GM19328 (cell line): ENCODE measurements around the gene FAXC.
A peak's percentile ranks its signal among the peaks of the same experiment; 100 is the strongest.

Experiments used
- ATAC-seq: cut with Tn5 transposase; IDR thresholded peaks from one replicate; pipeline ENCODE4 v1.9.1; 2021; ENCODE audit warnings: mild to moderate bottlenecking, moderate library complexity; ENCODE audit not compliant: unreplicated experiment

FAXC gene

DNA sequence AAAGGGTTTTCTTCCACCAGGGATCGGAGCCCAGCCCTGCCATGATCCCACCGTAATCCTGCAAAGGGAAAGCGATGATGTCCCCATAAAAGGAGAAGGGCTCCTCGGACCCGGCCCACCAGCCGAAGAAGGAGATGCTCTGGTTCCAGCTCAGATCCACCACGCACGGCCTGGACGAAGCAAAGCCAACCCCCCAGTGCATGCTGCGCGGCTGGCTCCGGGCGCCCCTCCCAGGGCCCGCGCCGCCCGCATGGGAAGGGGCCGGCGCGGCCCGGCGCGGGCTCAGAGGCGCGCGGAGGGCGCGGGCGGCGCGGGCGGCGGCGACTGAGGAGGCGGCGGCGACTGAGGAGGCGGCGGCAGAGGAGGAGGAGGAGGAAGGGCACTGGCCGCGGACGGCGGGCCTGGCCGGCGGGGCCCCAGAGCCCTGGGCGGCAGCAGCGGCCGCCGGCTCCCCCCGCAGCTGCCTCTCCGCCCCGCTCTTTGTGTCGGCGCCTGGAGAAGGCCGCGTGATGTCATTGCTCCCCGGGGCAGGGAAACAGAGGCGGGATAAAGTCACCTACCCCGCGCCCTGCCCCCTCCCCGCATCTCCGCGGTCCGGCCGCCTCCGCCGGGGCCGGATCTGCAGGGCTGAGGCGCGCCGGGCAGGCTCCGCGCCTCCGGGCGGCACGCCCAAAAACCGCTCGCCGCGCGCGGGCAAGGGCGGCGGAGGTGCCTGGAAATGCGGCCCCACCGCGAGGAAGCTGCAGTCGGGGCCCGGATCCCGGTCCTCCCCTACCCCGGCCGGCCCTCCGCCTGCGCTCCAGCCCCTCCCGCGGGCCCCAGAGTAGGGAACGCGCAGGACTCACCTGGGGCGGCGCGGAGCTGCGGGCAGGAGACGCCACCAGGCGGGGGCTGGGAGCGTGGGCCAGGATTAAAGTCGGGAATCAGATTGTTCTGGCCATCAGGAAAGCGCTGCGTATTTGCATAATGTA lies at the start of gene FAXC:
Gene FAXC (minus strand): TSS at position 504 of the 971 bp plus-strand sequence. CDS start 302 bp downstream, at position 202.
- ATAC-seq, result peak; percentile 48

DNA sequence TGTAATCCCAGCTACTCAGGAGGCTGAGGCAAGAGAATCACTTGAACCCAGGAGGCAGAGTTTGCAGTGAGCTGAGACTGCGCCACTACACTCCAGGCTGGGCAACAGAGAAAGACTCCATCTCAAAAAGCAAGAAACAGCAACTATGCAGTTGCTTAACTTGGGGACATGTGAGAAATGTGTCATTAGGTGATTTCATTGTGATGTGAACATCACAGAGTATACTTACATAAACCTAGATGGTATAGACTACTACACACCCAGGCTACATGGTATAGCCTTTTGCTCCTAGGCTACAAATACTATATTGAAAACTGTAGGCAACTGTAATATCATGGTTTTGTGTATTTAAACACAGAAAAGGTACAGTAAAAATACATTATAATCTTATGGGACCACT lies 47.8 kb upstream of the FAXC start:
- ATAC-seq, result no peak

- ATAC-seq, result peak; percentile 64
Observed at GRCh38 chr6:99393698-99394531, 44.4 kb upstream of the FAXC start, which contains the start of gene COQ3. Gene COQ3, minus strand, starts transcription at chr6:99394195. Its CDS starts 16 bp downstream, at chr6:99394179.

GRCh38 chr6:99393366-99393697 lies 43.9 kb upstream of the FAXC start:
- peak; percentile 27 for ATAC-seq

GRCh38 chr6:99390896-99391295 lies 41.4 kb upstream of the FAXC start:
- ATAC-seq, result no peak

DNA sequence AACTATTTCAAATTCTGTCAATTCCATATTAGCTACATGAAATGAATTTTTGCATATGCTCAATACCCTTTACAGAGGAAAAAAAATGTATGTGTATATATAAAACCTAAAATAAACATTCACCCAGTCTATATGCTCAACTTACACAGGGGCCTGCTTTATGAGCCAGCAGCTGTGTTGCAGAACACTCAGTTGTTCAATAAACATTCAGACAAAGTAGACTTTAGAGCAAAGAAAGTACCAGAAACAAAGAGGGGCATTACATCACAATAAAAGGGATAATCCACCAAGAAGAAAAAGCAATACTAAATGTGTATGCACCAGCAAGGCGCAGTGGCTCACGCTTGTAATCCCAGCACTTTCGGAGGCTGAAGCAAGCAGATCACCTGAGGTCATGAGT lies 35.0 kb upstream of the FAXC start:
- ATAC-seq, result no peak

GRCh38 chr6:99378636-99379035 lies 29.2 kb upstream of the FAXC start:
- no peak for ATAC-seq

GRCh38 chr6:99369533-99369932 lies 20.1 kb upstream of the FAXC start:
- ATAC-seq, result no peak

GRCh38 chr6:99366852-99367251 lies 17.4 kb upstream of the FAXC start:
- no peak for ATAC-seq

- peak; percentile 72 for ATAC-seq
Observed at GRCh38 chr6:99364026-99364425, 14.6 kb upstream of the FAXC start.

DNA sequence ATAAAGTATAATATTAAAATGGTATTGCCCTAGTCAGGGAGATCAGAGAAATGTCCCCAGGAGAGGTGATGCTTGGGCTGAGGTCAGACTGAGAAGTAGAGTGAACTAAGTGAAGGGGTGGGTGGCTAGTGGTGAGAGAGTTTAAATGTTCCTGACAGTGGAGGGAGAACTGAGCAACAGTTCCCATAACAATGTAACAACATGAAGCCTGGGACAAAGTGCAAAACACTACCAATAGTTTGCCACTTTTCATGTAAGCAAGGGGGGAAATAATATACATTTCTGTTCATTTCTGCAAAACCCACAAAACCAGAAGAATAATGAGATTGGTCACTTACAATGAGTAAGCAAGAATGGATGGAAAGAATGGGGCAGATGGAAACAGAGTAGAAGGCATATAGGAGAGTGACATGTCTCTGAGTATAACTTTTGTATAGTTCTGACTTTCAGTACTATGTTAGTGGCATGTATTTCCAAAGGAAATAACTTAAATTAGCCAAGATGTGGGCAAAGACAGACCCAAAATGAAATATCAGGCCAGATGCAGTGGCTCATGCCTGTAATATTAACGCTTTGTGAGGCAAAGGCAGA lies 13.3 kb upstream of the FAXC start:
- ATAC-seq, result no peak

- no peak for ATAC-seq
Observed at GRCh38 chr6:99359800-99360199, 10.3 kb upstream of the FAXC start.

DNA sequence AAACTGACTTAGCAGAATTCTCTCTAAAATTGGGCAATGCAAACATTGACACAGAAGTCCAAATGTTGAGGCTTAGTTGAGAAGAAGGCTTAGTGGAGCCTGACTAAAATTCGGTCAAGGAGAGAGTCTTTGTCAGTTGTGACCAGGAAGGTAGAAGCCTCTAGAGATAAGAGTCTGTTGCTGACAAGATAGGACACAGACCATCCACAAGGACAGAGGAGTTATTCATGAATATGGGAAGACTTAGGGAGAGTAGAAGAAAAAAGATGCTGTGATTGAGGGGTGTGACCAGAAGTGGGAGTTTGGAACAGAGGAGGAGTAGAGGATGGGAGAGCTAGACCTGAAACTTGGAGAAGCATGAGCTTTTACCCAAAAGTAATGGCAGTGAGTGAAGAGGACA lies 7.2 kb upstream of the FAXC start:
- ATAC-seq, result no peak

- no peak for ATAC-seq
Observed at GRCh38 chr6:99354983-99355382, 5.5 kb upstream of the FAXC start.

DNA sequence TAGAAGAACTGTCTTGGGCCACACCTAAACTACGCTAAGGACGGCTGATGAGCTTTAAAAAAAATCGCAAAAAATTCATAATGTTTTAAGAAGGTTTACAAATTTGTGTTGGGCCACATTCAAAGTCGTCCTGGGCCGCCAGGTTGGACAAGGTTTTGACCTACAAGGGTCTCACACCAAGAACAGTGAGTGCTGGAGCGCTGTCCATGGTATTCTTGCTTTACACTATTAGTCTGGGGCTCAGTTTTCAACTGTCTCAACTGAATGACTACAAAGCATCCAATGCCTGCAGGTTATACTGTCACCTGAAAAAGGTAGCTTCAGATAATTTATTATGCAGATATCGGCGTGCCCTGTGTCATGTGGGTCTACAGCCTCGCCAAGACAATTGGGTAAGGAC lies 3.7 kb upstream of the FAXC start:
- no peak for ATAC-seq

GRCh38 chr6:99350573-99350972 lies 1.1 kb upstream of the FAXC start:
- no peak for ATAC-seq

GRCh38 chr6:99348288-99349170 lies 945 bp downstream of the FAXC start:
- no peak for ATAC-seq

DNA sequence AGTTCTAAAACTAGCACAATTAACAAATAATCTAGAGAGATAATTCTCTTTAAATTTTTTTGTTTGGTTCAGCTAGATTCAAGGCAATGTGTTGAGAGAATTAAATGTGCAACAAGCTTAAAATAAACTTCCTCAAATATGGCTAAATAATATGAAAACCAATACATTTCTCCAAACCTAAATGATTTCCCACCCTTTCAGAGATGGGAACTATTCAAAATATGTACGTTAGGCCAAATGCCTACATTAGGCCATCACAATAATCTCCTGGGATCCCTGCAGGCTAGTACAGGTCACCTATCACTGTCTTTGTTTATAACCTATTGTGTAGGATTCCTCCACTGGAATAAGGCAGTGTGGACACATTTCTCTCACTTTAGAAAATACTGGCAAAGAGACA lies 1.7 kb downstream of the FAXC start:
- no peak for ATAC-seq

- ATAC-seq, result no peak
Observed at GRCh38 chr6:99346595-99346994, 2.9 kb downstream of the FAXC start.

DNA sequence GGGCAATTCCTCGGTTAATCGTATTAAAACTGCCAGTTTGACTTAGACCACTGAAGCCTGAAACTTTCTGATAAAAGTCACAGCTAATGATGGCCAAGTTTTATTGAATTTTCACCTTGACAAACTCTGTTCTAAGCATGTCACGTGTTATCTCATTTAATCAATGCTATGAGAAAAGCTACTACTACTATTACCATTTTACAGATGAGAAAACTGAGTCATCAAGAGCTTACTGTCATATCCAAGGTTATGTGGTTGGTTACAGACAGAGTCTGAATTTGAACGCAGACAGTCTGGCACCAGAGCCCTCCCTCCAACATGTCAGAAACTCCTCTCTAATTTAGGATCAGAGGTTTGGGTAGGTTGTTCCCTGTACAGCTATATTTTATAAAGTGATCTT lies 4.3 kb downstream of the FAXC start:
- ATAC-seq, result no peak
